SIG-M5 treated with dmso at 0.1 percent for 504 hours (cell line): ENCODE data around the gene BLOC1S3.
"Not testable (repeated sequence)": the region's sequence is repeated elsewhere in the genome, so short reads cannot be mapped to it uniquely, and the experiment has no call there.

Source experiments
- DNase-seq: peaks from one replicate; lab custom pipeline; 2025; ENCODE audit not compliant: unreplicated experiment; lab: John Stamatoyannopoulos, UW

The BLOC1S3 gene

GRCh38 chr19:45222724-45223123 lies 44.1 kb downstream of the BLOC1S3 start:
- no peak for DNase-seq

- no peak for DNase-seq
Observed at GRCh38 chr19:45223879-45224278, 45.3 kb downstream of the BLOC1S3 start.

DNA sequence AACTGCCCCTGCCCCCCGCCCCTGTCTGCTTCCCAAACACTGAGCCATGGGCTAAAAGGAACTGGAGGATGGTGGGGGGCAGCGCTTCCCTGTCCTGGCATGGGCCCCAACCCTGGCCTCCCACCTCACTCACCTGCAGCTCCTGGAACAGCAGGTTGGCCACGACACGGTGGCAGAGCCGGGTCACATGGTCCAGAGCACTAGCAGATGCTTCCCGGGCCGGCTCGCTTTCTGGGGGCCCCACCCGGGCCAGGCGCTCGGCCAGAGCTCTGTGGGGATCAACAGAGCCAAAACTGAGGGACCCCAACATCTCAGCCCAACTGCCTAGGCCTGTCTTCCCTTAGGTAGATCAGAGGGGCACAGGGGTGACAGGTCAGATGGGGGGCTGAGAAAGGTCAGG lies 46.1 kb downstream of the BLOC1S3 start:
- DNase-seq: no peak

DNA sequence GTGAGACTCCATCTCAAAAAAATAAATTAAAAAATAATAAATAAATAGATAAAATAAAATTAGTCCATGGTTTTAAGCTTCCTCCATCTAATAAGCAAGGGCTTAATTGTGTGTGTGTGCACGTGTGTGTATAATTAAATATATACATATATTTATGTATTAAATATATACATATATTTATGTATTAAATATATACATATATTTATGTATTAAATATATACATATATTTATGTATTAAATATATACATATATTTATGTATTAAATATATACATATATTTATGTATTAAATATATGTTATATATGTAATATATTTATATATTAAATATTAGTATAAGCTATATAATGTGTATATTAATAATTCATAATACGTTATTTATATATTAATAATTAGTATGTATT lies 50.5 kb downstream of the BLOC1S3 start:
- not testable (repeated sequence) for DNase-seq
